ENCODE measurements around the gene GALNS.

GALNS gene

DNA sequence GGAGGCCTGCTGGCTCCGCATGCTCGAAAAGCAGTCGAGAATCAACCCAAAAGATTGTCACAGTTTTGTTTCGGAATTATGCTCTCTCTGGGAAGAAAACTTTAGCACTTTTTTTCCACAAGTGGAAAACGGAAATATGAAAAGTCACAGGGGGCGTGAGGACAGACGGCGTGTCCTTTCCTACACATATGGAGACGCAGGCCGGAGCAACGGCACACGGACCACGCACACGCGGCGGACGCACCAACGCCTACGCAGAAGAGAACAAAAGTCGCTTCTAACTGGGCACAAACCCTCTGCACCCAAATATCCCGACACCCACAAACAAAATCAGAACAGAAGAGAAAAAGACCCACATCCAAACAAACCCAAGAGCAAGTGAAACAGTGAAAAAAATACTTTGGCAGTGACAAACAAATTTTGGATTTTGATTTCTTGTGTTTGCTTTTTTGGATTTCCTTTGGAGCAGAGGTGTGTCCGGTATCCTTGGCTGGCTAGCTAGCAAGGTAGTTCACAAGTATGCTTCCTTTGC, 19.0 kb upstream of the GALNS start:
- no peak for DNase-seq (ENCODE audit: low spot score)

DNA sequence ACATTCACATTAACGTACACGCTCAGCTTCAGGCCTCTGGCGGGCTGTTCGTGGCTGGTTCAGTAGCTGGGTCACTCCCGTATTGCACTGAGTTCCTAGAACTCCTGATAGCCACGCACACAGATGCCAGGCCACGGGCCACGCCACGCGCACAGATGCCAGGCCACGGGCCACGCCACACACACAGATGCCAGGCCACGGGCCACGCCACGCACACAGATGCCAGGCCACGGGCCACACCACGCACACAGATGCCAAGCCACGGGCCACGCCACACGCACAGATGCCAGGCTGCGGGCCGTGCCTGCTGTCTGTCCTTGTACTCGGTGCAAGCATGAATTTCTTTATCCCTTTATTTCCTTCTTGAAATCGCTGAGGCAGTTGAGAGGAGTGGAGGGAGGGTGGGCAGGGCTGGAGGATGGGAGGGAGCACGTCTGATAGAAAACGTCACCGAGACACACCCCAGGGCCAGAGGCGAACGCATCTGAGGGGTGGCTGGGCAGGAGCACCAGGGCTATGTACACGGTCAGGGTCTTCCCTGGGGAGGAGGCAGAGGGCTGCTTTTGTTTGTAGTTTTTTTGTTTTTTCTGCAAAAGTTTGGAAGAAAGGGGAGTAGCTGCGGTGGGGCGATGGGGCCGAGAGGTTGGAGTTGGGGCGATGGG, 18.3 kb upstream of the GALNS start:
- DNase-seq (ENCODE audit: low spot score) = no peak

DNA sequence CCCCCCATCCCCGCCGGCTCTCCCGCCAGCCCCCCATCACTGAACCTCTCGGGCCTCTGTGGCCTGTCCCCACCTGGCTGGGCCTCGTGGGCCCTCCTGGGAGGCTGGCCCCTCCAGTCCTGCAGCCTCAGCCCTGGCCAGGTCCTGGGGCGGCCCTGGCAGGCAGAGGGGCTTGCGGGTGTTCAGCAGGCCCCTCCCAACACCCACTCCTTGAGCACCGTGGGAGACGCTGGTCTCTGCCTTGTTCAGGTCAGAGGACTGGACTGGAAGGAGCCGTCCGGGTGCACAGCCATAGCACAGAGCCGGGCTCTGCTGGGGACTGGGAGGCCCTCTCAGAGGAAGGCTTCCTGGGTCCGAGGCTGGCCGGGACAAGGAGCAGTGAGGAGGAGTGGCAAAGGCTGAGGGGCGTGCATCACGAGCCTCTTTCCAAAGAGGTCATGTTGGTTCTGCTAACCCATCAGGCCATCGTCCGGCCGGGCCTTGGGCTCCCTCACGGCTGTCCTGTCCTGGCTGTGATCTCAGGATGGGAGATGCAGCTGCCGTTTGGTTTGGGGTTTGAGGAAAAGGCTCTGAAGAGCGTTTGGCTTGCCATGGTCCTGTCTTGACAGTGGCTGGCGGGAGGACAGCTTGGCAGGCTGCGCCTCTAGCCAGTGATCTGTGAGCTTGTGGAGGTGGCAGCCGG, 16.0 kb upstream of the GALNS start:
- DNase-seq (ENCODE audit: low spot score) = no peak

DNA sequence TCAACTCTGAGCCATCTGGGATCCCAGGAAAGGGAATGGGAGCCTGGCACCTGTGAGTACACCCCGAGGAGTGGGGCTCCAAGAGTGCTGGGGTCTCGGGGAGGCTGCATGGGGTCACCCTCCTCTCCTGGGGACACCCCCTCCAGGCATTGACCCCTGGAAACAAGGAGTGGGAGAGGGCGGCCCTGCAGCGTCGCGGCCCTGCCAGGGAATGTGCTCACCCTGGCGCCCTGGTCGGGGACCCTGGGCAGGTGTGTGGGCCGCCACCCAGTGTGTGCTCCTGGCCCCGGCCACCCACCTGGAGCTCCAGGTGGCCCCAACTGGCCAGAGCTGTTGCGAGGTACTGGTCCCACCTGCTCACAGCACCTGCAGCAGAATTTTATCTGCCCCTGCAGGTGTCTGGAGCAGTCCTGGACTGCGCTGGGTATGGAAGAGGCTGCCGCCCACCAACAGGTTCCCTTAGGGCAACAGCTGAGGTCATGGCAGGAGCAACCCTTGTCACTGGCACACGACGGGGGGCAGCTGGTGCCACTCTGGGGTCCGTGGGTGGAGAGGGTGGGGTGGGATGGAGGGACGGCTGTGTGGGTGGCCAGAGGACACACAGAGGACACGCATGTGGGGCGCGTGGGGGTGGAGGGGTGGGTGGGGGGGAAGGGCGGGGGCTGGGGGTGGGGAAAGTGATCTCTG, 15.1 kb upstream of the GALNS start:
- DNase-seq (ENCODE audit: low spot score) = no peak

DNA sequence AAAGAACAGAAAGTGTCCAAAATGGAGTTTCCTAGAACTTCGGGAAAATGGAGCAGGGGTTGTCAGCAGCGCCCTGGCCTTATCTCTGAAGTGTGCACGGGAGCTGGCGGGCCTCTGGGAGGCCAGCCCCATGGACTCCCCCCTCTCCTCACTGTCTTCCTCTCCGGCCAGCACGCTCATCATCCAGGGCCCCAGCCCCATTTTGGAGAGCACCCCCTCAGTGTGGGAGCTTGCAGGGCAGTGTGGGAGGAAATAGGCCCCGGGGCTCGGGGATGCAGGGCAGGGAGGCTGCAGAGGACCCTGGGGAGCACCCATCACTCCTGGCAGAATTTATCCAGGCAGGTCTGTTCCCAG, 14.6 kb upstream of the GALNS start:
- no peak for DNase-seq (ENCODE audit: low spot score)

DNA sequence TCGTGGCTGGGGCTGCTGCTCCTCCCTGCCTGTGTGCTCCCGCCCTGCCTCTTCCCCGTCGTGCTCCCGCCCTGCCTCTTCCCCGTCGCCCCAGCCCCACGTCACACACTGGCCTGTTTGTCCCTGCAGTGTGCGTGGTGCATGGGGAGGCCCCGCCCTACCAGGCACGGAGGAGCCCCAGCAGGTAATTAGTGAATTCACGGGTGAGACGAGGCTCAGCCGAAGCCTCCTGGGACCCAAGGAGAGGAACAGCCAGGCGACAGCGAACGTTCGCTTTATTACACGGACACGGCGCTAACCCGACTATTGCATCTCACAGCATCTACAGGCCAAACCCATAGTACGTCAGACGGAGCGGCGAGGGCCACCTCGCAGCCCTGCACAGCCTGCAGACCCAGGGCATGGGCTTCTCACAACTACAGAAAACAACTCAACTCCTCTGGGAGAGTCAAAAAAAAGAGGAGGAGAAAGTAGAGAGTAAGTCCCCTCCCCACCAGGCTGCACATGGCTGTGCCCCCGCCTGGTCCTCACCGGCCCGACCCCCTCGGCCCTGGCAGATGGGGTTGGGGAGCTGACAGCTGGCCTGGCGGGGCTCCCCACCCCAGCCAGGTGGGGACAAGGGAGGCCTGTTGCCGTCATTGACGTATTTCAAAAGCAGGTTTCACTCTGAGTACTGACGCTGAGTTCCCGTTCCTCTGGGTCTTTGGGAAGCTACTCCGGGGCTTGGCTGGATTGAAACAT, 14.0 kb upstream of the GALNS start:
- DNase-seq (ENCODE audit: low spot score) = no peak

DNA sequence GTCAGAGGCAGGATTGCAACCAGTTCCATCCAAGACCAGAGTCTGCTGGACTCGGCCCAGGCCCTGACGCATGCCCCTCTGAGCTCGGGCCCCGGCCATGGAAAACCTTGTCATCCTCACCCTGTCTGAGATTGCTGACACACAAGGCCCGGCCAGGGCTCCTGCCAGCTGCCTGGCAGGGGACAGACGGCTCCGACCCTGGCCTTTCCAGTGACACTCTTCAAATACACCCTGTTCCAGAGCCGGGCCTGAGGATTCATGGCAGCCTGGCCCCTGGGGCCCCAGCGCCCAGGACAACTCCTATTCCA, 12.9 kb upstream of the GALNS start:
- no peak for DNase-seq (ENCODE audit: low spot score)

DNA sequence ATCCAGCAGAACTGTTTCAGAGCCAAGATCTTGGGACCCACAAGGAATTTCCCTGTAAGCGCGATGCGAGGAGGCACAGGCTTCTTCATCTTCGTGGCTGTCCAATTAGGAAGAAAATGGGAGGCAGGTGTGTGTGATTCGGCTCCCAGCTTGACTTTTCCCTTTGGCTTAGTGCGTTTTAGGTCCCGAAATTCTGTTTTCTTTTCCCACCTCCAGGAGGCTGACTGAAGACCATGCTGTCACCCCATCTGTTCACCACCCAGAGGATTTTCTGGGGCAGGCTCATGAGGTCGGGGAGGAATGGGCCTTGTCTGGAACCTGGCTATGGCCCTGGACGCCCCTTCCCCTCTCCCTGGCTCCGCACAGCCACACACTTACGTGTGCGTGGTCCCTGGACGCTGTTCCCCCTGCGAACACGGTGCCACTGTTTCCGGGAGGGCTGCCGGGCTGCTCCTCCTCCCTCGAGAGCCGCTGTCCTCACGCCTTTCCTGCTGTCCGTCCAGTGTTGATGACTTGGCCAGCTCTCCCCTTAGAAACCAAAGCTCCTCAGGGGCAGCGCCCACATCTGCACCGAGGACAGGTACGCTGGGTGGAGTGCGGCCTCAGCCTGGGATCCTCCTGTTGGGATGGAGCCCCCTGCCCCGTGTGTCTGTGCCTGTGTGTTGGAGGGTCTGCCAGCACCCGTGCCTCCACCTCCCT, 12.4 kb upstream of the GALNS start:
- no peak for DNase-seq (ENCODE audit: low spot score)

DNA sequence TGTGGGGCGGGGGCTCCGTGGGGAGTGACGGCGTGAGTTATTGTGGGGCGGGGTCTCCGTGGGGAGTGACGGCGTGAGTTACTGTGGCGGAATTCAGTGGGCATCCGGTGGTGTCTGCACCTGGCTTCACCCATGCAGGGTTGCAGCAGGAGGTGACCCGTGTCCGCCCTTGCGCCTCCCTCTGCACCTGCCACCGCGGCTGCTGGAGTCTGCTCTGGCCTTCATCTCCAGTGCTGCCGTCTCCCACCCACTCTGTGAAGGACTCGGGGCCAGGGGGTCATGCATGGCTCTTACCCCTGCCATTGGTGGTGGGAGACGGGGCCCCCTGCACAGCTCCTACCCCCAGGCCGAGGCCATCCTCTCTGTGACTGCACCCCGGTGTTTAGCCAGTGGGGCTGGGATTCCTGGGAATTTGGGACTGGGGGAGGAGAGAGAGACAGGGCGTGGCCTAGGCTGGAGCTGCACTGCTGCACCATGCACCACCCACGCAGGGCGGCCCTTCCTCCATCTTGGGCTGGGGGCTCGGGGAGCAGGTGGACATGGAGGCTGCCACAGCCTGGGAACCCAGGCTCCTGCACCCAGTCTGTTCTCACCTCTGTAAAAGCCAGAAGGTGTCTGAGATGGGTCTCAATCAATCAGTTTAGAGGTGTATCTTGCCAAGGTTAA, 11.0 kb upstream of the GALNS start:
- DNase-seq (ENCODE audit: low spot score) = no peak

DNA sequence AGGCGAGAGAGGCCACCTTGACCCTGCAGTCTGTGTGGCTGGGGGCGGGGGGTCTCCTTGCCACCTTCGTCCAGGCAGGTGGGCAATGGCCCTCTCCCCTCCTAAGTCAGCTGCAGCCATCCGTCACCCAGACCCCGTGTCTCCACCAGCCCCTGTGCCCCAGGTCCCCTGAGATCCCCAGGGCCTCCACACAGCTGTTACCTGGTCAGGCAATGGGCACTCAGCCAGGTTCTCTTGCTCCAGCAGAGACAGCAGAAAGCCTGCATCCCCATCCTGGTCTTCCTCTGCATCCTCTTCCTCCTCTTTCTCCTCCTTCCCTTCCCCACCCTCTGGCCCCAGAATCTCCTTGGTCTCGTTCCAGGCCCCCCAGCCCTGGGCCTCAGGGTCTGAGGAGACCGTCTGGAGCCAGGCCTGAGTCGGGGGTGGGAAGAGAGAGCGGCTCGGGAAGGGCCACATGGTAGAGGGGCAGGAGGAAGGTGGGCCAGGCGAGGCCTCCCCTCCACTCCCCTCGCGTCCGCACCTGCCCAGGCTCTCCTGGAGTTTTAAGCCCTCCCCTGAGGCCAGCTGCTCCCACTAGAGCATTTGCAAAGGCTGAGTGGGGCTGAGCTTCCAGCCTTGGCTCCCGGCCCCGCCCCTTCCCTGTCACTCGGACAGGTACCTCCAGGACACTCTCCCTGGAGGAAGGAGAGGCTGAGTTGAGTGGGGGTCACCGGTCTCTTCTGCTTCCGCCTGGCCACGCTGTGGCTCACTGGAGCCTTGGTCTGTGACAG, 9.6 kb upstream of the GALNS start, which contains the start of gene PABPN1L:
Gene PABPN1L, minus strand, starts transcription at position 510 of the 770 bp plus-strand sequence. Its CDS starts 54 bp downstream, at position 456.
- DNase-seq (ENCODE audit: low spot score) = no peak

DNA sequence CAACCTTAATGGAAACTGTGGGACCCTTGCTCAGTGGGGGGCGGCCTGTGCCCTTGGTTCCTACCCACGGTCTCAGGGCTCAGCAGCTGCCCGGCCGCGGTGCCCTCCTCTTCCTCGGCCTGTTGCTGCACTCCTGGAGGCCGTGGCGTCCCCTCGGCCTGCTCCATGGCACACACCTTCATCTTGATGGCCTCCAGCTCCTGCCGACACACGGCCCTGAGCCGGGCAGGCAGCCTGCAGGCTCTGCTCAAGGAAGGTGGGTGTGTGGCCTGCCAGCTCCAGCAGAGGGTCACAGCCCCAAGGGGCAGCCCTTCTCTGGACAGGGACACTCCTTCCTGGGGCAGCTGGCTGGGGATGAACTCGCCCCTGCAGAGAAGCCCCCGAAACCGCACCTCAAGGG, 9.0 kb upstream of the GALNS start:
- DNase-seq (ENCODE audit: low spot score) = no peak

DNA sequence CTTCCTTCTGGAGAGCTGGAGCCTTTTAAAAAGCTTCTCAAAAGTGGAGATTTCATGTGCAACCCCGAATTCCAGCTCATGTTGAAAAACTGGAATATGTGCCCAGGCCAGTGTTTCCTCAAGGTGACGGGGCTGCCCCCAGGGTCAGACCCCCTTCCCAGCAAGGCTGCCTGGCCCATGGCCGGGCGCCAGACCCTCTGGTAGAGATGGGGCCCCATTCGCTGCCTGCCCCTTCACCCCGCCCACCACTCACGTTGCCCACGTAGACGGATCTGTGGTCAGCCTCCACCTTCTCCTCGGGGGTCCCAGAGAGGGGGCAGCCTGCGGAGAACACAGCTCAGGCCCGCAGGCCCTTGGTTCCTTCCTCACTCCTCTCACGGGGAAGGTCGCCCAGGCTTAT, 8.6 kb upstream of the GALNS start:
- no peak for DNase-seq (ENCODE audit: low spot score)

DNA sequence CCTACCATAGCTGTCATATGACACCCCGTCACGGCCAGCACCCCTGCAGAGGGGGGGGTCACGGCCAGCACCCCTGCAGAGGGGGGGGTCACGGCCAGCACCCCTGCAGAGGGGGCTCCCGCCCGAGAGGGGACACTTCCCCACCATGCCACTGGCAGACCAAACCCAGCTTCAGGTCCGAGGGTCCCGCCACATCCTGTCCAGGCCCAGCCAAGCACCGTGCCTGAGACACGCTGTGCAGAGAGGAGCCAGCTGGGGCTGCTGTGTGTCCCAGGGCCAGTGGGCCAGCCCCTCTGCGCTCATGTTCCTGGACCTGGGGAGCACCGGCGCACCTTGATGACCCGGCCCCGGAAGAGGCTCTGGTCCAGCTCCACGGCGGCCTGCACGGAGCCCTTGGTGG, 7.8 kb upstream of the GALNS start:
- no peak for DNase-seq (ENCODE audit: low spot score)

DNA sequence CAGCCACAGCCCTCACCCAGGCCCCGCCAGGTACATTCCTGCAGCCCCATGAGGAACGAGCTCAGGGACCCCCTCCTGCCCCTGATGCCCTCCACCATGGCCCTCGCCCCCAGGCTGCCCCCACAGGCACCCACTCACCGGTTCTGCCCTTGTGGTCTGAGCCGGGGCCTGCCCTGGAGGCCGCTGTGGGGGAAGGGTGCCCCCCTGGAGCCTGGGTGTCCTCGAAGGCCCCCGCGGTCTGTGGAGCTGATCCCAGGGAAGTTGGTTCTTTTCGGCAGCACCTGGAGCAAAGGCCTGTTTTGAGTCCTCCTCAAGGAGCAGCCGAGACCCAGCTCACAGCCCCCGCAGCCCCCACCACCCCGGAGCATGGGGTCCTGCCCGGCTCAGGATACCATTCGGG, 7.4 kb upstream of the GALNS start:
- no peak for DNase-seq (ENCODE audit: low spot score)

DNA sequence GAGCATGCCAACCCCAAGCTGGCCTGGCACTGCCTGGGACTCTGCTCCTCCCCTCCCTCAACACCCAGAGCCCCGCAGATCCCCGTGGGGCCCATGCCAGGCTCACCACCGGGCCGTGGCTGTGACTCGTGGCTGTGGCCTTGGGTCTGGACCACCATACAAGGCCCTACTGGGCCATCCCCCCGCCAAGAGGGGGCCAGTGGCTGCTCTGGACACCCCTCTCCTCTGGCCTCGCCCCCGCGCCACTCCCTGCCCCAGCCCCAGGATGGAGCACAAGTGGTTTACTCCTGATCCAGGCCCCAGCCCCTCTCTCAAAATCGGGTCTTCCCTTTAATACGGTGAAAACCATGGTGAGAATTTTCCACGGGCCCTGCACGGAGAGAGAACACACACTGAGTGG, 6.7 kb upstream of the GALNS start:
- no peak for DNase-seq (ENCODE audit: low spot score)

DNA sequence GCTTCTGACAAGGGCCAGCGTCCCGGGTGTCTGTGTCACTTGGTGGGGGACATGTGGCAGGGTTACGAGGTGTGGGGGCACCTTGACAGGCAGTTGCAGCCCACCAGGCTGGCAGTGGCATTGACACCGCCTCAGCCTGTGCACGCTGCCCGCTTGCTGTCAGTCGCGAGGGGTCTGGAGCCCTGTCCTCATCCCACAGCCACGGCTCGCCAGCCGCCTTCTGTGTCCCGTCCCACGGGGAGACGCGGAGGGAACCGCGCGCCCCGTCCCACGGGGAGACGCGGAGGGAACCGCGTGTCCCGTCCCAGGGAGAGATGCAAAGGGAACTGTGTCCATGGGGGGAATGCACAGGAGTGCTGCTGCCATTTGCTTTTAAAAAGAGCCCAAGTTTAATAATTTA, 6.2 kb upstream of the GALNS start:
- DNase-seq (ENCODE audit: low spot score) = no peak

DNA sequence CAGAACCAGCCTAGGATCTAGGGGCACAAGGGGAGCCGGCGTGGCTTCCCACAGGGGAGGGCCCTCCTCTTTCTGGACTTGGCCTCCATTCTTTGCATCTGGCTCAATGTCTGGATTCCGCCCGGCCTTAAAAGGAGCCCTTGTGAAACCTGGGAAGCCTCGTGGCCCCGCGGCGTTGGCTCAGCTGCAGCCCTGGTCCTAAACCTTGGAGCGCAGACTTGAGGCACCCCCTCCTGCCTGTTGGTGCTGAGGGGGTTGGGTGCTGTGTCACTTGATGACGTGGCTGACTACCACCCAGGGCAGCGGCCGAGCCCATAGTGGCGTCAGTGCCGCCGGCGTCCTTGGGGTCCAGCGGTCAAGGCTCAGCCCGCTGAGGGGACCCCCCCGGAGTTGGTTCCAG, 4.6 kb upstream of the GALNS start:
- DNase-seq (ENCODE audit: low spot score) = no peak

DNA sequence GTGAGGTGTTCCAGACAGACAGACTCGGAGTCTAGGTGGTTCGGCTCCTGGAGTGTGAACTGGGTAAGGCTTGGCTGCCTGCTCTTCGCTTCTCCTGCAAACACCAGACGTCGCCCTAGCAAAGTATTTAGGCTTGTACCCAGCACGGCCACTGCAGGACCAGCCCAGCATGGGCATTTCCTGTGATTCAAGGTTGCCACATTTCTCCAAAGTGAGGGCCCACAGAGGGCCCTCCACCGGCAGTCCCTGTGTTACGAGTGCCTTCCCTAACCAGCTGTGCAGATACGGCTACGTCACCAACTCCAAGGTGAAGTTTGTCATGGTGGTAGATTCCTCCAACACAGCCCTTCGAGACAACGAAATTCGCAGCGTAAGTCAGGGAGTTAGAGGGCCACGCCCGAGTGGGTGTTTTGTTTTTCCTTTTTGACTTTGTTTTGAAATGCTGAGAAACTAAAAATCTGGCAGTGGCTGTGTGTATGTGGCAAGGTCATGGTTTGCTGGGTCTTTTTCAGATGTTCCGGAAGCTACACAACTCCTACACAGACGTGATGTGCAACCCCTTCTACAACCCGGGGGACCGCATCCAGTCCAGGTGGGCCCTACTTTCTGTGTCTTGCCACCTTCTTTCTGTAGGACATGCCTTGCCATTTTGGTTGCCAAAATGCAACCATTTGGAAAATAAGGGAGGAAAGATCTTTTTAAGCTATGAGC, 2.8 kb upstream of the GALNS start:
- no peak for DNase-seq (ENCODE audit: low spot score)

DNA sequence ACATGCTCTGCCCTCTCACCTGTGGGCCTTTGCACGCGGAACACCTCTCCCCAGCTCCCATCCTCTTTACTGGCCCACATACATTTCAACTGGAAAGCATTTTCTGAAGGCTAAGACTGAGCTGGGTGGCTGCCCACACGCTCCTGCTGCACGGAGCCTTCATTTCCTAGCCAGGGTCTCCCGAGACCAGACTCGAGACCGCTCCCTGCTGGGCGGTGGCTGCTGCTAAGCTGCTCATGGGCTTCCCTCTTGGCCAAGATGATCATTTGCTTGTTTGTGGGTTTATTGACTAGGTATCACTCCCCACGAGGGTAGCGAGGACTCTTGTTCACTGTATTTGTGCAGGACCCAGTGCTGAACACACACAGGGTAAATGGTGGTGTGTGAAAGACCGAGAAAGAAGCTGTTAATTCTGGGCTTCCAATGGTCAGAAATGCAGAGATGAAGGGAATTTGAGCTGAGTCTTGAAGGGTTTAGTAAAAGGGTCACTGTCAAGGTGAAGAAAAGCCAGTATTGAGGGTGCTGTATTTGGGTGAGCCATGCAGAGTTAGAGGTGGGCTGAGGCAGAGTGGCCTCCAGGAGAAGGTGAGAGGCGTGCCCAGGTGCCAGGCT, 1.1 kb upstream of the GALNS start:
- peak; percentile 89 for DNase-seq (ENCODE audit: low spot score)
